SHP77 (cell line): ENCODE measurements around the gene POLR2H.
A peak's percentile ranks its signal among the peaks of the same experiment; 100 is the strongest.

Experiments
- DNase-seq, 2 experiments: peaks; one replicate each; lab custom pipeline; 2025; lab: John Stamatoyannopoulos, UW

The POLR2H gene

DNA sequence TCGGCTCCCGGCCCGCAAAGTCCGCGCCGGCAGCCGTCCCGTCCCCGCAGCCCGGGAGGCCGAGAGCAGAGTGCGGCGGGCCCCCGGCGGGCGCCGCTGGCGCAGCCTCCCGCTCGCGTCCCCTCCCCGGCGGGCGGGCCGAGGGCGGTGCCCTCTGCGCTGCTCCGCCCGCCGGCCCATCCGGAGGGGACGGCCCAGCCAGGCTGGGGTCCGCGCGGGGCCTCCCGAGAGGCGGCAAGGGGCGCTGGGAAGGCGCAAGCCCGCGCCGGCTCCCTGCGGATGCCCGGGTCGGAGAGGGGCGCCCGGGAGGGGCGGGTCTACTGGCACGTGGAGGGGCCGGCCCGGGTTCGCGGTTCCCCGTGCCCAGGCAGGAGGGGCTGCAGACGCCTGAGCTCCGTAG, at the start of gene POLR2H, which contains the start of gene CLCN2:
POLR2H (plus strand) TSS at position 179 of the 400 bp plus-strand sequence. CDS start 1,783 bp downstream, outside the sequence.
CLCN2 (minus strand) TSS at position 74 of the 400 bp plus-strand sequence. CDS start 126 bp downstream, outside the sequence.
- DNase-seq = peak; percentile 33 to 36

DNA sequence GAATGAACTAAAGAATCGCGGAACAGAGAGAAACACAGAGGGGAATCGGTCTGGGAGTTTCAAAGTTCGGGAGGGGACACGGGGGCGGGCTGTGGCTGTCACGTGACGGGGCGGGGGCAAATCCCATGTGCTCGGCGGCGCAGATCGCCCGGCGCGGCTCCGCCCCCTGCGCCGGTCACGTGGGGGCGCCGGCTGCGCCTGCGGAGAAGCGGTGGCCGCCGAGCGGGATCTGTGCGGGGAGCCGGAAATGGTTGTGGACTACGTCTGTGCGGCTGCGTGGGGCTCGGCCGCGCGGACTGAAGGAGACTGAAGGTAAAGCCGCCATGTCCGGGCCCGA, 47.2 kb upstream of the POLR2H start, which contains the start of gene EIF4G1:
EIF4G1 (plus strand) TSS at position 244 of the 337 bp plus-strand sequence. CDS start 1,191 bp downstream, outside the sequence.
- peak; percentile 77 to 90 for DNase-seq

DNA sequence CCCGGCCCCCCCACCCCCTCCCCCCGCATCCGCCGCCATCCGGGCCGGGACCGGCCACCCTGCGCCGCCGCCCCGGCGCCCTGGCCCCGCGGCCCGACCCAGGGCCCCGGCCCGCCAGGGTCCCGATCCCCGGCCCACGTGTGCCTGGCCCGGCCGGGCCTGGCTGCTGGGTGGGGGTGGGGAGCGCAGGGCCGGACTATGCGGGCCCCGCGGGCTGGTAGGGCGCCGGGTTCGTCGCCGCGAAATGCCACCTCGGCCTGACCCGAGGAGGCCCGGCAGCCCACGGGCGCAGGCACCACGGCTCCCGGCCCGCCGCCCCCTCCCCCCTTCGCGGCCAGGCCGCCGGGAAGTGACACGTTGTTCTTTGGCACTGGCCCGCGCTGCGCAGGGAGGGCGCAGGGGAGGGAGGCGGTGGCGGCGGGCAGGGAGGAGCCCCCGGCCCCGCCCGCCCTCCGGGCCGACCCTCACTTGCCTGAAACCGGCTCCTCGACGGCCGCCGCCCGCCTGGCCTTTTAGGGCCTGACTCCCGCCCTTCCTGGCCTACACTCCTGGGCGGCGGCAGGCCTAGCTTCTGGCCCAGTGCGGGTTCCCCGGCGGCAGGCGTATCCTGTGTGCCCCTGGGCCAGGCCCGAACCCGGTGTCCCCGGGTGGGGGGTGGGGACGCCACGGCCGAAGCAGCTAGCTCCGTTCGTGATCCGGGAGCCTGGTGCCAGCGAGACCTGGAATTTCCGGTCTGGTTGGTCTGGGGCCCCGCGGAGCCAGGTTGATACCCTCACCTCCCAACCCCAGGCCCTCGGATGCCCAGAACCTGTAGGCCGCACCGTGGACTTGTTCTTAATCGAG, 46.6 kb upstream of the POLR2H start:
- peak in 1 of 2 experiments; percentile 23 for DNase-seq

DNA sequence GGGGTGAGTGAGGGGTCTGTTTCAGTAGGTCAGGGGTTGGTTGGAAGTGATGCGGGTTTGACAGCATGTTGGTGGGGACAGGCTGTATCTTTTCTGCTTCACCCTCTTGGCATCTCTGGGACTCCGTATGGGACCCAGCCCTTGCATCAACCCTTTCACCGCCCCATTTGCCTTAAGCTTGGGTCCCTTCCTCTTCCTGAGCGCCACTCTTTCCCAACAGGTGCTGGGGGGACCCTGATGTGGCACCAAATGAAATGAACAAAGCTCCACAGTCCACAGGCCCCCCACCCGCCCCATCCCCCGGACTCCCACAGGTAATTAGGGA, 46.0 kb upstream of the POLR2H start:
- DNase-seq = no peak

DNA sequence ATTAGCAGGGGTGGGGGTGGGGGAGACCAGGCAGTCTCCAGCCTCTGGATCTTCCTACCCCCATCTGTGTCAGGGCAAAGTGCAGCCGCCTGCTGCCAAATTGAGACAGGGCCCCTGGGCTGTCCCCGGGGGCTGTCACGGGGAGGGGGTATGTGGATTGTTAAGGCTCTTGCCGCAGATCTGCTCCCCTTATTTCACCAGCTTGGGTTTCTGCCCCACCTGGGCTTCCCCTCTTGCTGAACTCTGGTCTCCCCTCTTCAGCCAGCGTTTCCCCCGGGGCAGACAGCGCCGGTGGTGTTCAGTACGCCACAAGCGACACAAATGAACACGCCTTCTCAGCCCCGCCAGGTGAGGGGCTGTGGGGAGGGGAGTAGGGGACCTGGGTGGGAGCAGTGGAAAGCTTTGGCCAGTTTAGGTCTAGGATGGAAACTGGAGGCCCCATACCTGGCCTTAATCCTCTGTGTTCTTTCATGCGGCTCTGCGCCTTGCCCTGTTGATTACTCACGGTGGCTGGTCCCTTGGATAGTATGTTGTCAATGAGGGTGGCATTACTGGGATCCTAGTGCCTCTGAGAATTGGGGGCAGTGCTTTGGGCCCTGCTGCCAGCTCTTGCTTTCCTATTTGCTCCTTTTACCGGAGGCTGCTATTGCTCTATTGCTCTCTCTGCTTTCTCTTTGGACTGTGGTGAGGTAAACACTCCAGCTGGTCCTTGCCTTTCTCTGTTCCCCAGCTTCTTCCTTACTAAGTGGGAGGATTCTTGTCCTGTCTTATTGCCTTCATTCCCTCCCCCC, 45.4 kb upstream of the POLR2H start:
- DNase-seq = no peak

DNA sequence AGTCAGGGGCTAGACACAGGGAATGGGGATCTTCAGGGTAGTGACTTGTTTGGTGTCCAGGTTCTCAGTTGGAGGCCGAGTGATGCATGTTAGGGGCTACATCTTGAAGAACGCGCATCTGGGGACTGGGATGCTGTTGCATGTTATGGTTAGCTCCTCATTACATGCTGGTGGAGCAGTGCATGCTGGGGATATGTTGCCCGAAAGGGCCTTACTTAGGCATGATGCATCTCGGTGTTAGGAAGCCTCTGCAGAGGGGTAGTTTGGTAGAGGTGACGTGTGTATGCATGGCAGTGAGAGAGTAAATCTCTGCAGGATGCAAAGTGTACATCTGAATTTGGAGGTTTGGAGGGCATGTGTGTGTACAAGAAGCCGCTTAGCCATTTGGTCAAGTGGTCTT, 44.7 kb upstream of the POLR2H start:
- no peak for DNase-seq

DNA sequence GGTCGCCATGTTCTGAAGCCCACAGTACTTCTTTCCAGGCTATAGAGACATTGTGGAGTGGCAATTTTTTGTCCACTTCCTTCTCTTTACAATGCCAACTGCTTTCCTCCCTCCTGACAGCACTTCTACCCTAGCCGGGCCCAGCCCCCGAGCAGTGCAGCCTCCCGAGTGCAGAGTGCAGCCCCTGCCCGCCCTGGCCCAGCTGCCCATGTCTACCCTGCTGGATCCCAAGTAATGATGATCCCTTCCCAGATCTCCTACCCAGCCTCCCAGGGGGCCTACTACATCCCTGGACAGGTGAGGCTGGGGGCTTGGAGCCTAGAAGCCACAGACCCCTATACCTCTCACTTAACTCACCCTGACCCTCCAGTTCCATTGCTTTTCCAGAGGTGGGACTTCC, 44.3 kb upstream of the POLR2H start:
- DNase-seq = no peak

DNA sequence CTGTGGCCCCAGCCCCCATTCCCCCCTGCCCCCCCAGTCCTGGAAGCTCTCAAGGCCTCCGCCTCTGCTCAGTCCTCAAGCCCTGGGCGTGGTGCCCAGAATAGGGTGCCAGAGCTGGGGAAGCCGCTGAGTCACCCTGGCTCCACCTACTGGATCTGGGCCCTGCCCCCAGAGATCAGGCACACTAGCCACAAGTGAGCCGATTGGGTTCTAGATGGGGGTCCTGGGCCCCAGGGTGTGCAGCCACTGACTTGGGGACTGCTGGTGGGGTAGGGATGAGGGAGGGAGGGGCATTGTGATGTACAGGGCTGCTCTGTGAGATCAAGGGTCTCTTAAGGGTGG, 41.4 kb upstream of the POLR2H start:
- DNase-seq = peak; percentile 14 to 52

DNA sequence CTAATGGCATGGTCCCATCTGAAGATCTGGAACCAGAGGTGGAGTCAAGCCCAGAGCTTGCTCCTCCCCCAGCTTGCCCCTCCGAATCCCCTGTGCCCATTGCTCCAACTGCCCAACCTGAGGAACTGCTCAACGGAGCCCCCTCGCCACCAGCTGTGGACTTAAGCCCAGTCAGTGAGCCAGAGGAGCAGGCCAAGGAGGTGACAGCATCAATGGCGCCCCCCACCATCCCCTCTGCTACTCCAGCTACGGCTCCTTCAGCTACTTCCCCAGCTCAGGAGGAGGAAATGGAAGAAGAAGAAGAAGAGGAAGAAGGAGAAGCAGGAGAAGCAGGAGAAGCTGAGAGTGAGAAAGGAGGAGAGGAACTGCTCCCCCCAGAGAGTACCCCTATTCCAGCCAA, 39.8 kb upstream of the POLR2H start:
- no peak for DNase-seq

DNA sequence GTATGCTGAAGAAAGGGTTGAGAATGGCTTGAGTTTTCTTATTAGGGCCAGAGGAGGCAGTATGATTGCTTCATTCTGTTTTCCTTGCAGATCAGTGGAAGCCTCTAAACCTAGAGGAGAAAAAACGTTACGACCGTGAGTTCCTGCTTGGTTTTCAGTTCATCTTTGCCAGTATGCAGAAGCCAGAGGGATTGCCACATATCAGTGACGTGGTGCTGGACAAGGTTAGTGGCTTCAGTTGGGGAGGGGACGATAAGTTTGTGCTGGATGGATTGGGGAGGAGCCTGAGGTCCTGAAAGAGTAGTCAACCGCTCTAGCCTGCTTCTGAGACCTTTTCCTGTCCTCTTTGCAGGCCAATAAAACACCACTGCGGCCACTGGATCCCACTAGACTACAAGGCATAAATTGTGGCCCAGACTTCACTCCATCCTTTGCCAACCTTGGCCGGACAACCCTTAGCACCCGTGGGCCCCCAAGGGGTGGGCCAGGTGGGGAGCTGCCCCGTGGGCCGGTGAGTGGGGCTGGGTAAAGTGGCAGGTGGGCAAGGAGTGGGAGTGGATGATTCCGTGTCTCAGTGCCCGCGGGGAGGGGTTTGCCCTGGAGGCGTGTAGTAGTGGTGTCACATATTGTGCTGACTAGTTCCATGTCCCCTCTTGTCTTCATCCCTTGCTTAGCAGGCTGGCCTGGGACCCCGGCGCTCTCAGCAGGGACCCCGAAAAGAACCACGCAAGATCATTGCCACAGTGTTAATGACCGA, 38.6 kb upstream of the POLR2H start:
- no peak for DNase-seq

DNA sequence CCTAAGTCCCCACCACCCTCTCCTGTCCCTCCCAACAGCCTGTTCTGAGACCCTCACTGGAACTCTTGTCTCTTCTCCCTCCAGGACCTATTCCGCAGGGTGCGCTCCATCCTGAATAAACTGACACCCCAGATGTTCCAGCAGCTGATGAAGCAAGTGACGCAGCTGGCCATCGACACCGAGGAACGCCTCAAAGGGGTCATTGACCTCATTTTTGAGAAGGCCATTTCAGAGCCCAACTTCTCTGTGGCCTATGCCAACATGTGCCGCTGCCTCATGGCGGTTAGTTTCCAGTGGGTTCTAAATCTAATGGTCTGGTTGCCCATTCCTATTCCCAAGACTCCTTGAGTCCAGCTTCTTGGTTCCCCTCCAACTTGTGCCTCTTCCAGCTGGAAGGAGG, 37.8 kb upstream of the POLR2H start:
- DNase-seq = no peak

DNA sequence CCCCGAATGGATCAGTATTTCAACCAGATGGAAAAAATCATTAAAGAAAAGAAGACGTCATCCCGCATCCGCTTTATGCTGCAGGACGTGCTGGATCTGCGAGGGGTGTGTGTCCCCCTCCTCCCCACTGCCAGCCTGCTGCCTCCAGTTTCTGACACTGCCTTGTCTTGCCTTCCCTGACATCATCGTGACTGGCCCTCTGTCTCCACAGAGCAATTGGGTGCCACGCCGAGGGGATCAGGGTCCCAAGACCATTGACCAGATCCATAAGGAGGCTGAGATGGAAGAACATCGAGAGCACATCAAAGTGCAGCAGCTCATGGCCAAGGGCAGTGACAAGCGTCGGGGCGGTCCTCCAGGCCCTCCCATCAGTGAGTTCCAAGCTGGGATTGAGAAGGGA, 36.2 kb upstream of the POLR2H start:
- no peak for DNase-seq

DNA sequence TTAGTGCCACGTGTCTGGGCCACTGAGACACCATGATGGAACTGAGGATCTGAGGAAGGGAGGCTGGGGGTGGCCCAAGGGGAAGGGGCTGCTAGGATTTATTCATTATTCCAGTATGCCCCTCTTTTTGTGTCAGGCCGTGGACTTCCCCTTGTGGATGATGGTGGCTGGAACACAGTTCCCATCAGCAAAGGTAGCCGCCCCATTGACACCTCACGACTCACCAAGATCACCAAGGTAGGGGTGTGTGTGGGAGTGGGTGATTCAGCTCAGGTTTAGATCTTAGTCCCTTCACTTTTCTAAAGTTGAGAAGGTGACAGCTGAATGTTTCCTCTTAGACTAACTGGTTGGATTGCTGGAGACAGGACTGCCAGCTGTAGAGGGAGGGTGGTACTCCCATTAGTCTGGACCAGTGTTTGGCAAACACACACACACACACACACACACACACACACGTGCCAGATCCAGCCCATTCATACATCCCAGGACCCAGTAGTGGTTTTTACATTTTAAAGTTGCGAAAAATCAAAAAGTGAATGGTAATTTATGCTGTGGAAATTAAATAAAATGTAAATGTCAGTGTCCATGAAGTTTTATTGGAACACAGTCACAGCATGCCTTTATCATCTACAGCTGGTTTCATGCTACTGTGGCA, 35.7 kb upstream of the POLR2H start:
- no peak for DNase-seq

DNA sequence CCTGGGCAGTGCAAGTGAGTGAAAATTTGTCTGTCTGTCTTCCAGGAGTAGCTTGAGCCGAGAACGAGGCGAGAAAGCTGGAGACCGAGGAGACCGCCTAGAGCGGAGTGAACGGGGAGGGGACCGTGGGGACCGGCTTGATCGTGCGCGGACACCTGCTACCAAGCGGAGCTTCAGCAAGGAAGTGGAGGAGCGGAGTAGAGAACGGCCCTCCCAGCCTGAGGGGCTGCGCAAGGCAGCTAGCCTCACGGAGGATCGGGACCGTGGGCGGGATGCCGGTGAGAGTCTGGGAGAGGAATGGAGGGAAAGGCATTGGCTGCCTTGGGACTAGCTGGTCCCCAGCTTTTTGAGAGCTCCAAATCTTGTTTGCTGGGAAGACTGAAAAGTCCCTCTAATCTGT, 34.3 kb upstream of the POLR2H start:
- DNase-seq = no peak

DNA sequence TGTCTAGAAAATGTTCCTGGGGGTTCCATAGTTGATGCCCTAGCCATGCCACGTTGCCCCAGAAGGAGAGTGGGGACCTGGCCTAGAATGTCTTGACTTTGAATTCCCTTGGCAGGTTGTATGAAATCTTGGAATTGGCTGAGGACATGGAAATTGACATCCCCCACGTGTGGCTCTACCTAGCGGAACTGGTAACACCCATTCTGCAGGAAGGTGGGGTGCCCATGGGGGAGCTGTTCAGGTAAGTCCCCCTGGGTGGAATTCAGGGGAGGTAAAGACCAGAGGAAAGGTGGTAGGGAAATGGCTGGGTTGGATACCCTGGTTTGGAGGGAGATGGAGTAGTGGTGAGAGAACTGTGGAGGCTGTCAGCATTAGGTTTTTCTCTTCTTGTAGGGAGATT, 33.0 kb upstream of the POLR2H start:
- no peak for DNase-seq

DNA sequence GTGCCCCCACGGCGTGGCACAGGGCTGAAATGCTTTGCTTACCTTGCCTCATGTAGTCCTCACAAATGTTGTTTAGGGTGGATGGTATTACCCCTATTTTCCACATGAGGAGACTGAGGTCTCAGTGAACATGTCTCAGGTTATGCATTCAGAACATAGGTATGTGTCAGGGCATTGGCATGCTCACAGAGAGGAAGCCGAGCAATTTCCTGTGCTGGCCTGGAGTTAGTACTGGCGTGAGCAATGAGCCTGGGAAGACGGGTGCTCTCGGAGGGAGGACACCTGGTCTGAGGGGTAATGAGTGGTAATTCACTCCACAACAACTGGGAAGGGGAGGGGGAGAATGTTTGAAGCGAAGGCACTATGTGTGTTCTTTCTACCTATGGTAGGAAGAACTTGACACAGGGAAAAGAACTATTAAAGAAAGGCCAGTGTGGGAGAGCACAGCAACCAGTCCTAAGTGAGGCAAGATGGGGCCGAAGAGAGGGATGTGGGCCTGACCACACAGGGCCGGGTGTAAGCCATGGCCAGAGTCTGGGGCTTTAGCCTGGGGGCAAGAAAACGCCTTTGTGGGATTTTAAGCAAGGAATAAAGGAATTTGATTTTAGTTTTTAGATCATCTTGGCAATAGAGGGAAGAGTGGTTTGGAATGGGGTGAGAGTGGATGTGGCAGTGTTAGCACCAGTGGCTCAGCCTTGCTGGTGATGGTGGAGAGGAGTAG, 29.0 kb upstream of the POLR2H start:
- no peak for DNase-seq

DNA sequence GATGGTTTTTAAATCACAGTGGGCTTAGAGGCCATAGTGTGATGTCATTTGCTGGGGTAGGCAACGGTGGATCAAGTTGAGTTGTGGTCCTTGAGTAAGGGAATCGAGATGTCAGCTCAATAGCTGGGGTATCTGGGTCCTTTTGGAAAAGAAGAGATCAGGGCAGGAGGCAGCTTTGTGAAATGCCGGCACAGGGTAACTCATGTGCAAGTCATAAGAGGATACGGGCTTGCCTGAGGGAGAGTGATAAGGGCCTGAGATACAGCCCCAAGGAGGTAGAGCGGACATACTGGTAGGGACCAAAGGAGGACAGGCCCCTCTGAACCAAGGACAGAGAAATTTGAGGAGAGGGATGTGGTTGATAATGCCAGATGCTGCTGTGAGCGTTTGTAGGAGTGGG, 28.3 kb upstream of the POLR2H start:
- no peak for DNase-seq

DNA sequence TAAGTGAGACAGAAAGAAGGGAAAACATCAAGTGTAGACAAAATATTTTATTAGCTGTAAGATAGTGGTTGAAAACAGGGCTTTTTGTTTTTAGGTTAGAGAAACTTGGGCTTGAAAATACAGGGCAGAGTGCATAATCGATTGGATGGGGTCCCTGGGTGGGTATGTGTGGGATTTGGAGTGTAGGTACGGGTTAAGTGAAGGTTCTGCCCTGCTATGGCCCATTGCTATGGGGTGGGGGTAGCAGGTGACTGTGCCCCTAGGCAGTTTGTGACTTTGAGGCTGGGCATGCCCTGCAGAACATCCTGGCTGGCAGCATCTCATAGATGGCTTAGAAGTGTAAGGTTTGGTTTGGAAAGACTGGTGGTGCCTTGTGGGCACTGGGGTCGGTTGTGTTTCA, 27.8 kb upstream of the POLR2H start:
- no peak for DNase-seq

DNA sequence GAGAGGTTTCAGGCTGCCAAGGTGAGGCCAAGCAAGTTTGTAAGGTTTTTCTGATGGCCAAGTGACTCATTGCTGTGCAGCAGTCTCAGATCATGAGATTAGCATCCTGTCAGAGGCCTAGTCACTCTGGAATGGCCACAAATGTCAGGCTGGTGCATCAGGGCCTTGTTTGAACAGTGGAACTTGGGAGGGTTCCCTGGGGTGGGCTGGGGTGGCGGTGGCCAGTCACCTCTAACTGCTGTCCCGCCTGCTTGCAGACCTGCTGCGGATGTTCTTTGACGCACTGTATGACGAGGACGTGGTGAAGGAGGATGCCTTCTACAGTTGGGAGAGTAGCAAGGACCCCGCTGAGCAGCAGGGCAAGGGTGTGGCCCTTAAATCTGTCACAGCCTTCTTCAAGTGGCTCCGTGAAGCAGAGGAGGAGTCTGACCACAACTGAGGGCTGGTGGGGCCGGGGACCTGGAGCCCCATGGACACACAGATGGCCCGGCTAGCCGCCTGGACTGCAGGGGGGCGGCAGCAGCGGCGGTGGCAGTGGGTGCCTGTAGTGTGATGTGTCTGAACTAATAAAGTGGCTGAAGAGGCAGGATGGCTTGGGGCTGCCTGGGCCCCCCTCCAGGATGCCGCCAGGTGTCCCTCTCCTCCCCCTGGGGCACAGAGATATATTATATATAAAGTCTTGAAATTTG, 26.9 kb upstream of the POLR2H start:
- no peak for DNase-seq

DNA sequence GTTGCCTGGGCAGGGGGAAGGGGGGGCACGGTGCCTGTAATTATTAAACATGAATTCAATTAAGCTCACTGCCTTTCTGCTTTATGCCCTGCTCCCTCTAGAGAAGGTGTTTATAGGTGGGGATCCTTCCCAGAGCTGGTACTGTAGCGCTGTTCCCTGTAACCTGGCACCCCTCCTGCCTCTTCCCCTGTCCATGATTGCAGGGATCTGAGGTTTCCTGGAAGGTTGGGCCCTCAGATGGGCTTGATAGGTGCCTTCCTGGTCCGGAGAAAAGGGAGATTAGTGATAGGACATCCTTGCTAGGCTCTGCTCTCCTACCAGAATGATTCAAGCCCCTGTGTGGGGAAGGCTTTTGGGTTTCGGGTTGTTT, 26.2 kb upstream of the POLR2H start:
- DNase-seq = peak in 1 of 2 experiments; percentile 36
